UCSD-AML1 (cell line): ENCODE measurements around the gene AP3S2.
A peak's percentile ranks its signal among the peaks of the same experiment; 100 is the strongest.

ENCODE experiments used
- DNase-seq: peaks from one replicate; lab custom pipeline; 2025; ENCODE audit not compliant: unreplicated experiment; lab: John Stamatoyannopoulos, UW

The AP3S2 gene

GRCh38 chr15:89818287-89818686 is 75.5 kb downstream of the AP3S2 start:
- no peak for DNase-seq

- DNase-seq = no peak
These were observed 76.0 kb downstream of the AP3S2 start for GRCh38 chr15:89817701-89818280.

GRCh38 chr15:89815769-89816168 is 78.0 kb downstream of the AP3S2 start:
- DNase-seq = no peak

- peak; percentile 43 for DNase-seq
These were observed 79.6 kb downstream of the AP3S2 start for GRCh38 chr15:89814112-89814742.

- DNase-seq = no peak
These were observed 80.2 kb downstream of the AP3S2 start for GRCh38 chr15:89813381-89814111.

GRCh38 chr15:89812847-89813320 is 80.9 kb downstream of the AP3S2 start:
- DNase-seq = no peak

GRCh38 chr15:89812011-89812846 is 81.6 kb downstream of the AP3S2 start:
- DNase-seq = no peak

- no peak for DNase-seq
These were observed 83.0 kb downstream of the AP3S2 start for GRCh38 chr15:89810837-89811236.

GRCh38 chr15:89809787-89810148 is 84.0 kb downstream of the AP3S2 start:
- DNase-seq = no peak

- no peak for DNase-seq
These were observed 84.6 kb downstream of the AP3S2 start for GRCh38 chr15:89809093-89809786.

- no peak for DNase-seq
These were observed 85.5 kb downstream of the AP3S2 start for GRCh38 chr15:89808160-89808870.

- DNase-seq = no peak
These were observed 86.1 kb downstream of the AP3S2 start for GRCh38 chr15:89807689-89808088.

- DNase-seq = no peak
These were observed 86.9 kb downstream of the AP3S2 start for GRCh38 chr15:89806559-89807550.

GRCh38 chr15:89806210-89806558 is 87.6 kb downstream of the AP3S2 start:
- no peak for DNase-seq

GRCh38 chr15:89805241-89806209 is 88.3 kb downstream of the AP3S2 start:
- DNase-seq = no peak

GRCh38 chr15:89803941-89804800 is 89.6 kb downstream of the AP3S2 start:
- DNase-seq = no peak
